Stomach (tissue), 9 donors: ENCODE results near the gene KCNQ5. TPM values are rescaled to one million over a fixed set of nuclear protein-coding genes. Genes with fewer than 3 reads are reported as not detected.

Source experiments
- DNase-seq, 2 donors: peaks; one replicate each; pipeline versions ENCODE4 v3.0.0 to v3.0.0-alpha.2; 2013 to 2019
- H3K27ac ChIP-seq, 5 donors: fragments of 200-600 bp in 4 of 5; sonication (generic) in 4 of 5; one replicate each; pipeline ENCODE4 v1.5.1; 2013 to 2019; ENCODE audit warnings: mild to moderate bottlenecking in 1 of 5, moderate library complexity in 1 of 5
- H3K27me3 ChIP-seq, 3 donors: fragments of 200-600 bp; sonication (generic); one replicate each; pipeline ENCODE4 v1.5.1; 2017 to 2019; ENCODE audit warnings: mixed run types in 1 of 3
- H3K36me3 ChIP-seq, 4 donors: fragments of 200-600 bp; sonication (generic); 1 replicate in 3 of 4; 2 replicates in 1 of 4; pipeline ENCODE4 v1.5.1; 2016 to 2019
- H3K4me1 ChIP-seq, 4 donors: fragments of 200-600 bp; sonication (generic); one replicate each; pipeline ENCODE4 v1.5.1; 2016 to 2019
- H3K4me3 ChIP-seq, 4 donors: fragments of 200-600 bp; sonication (generic) in 3 of 4; one replicate each; pipeline ENCODE4 v1.5.1; 2016 to 2019; ENCODE audit warnings: mild to moderate bottlenecking in 1 of 4
- H3K9me3 ChIP-seq, 4 donors: fragments of 200-600 bp; sonication (generic); one replicate each; pipeline ENCODE4 v1.5.1; 2016 to 2019
- CTCF ChIP-seq, 7 experiments: fragments of 450-650 bp in 4 of 7; fragments of 200-600 bp in 3 of 7; sonication (generic) in 3 of 7; IDR thresholded peaks; one replicate each; pipeline ENCODE4 v1.5.1; 2016 to 2019; ENCODE audit warnings: antibody characterized with exemption in 7 of 7, control low read depth in 2 of 7, mild to moderate bottlenecking in 1 of 7
- EP300 ChIP-seq: sonication (generic); formaldehyde crosslinking; IDR thresholded peaks from one replicate; pipeline ENCODE4 v1.6.1; 2017; ENCODE audit warnings: antibody characterized with exemption
- POLR2A ChIP-seq, 4 donors: fragments of 450-650 bp; IDR thresholded peaks; one replicate each; pipeline ENCODE4 v1.6.1; 2016; ENCODE audit warnings: antibody characterized with exemption in 4 of 4, control low read depth in 2 of 4, mild to moderate bottlenecking in 1 of 4, moderate library complexity in 1 of 4
- POLR2AphosphoS5 ChIP-seq, 3 donors: sonication (generic); formaldehyde crosslinking; IDR thresholded peaks; one replicate each; pipeline ENCODE4 v1.6.1; 2016; ENCODE audit warnings: antibody characterized with exemption in 3 of 3
- WGBS, 5 donors: extraction: QIAGEN DNeasy Blood & Tissue Kit in 3 of 5; methylation state at CpG; one replicate each; pipeline versions ENCODE4 v1.1.5 to v1.1.7; 2013 to 2018; 5-methylcytosine and 5-hydroxymethylcytosine counted together
- intact Hi-C: fragments of 100-400 bp; cut with DNase I; formaldehyde crosslinking; loops from one replicate; pipeline ENCODE4 v1.15.1; 2023; ENCODE audit warnings: low total_unique reads
- polyA plus RNA-seq, 3 donors: library from polyadenylated mRNA; stranded (reverse); fragments of 200-250 nt; gene quantifications; one replicate each; pipeline ENCODE4 v1.2.3, GENCODE V29; 2013
- total RNA-seq, 5 donors: library from RNA; depleted of rRNA; stranded (reverse); fragments of >200 nt; gene quantifications; one replicate each; pipeline versions ENCODE4 v1.1.0 to v1.2.3, GENCODE V29; 2014 to 2016
- donor health status: healthy with polysubstance abuse.
- donor health status: Bipolar disorder and iron deficiency.
- donor health status: healthy.

The KCNQ5 gene
- total and polyA plus RNA-seq, 8 donors = 0.12 to 2.8 (median 0.37) TPM; not detected in 2

GRCh38 chr6:72640615-72640930 lies 18.7 kb downstream of the KCNQ5 start:
- no peak overlapping the region for H3K27ac ChIP-seq
- H3K4me3 ChIP-seq = no peak overlapping the region
- H3K9me3 ChIP-seq = no peaks in the 10 kb centered on the region
- no peaks in the 10 kb centered on the region for H3K36me3 ChIP-seq
- no peaks in the 10 kb centered on the region for H3K4me1 ChIP-seq
- intact Hi-C loops = no loop called here
- DNase-seq = no peak
- no peak for TF ChIP-seq POLR2AphosphoS5 (IDR thresholded peaks at IDR 0.05)
- no peak for TF ChIP-seq POLR2A (IDR thresholded peaks at IDR 0.05)
- no peak for TF ChIP-seq CTCF (IDR thresholded peaks at IDR 0.05)
- no peak for TF ChIP-seq EP300
- H3K27me3 ChIP-seq = no peaks in the 10 kb centered on the region

- H3K4me3 ChIP-seq = no peak overlapping the region
- no peaks in the 10 kb centered on the region for H3K36me3 ChIP-seq
- H3K27me3 ChIP-seq = no peaks in the 10 kb centered on the region
- no peaks in the 10 kb centered on the region for H3K9me3 ChIP-seq
- no peak for DNase-seq
- H3K27ac ChIP-seq = no peak overlapping the region
- no peak for TF ChIP-seq EP300
- no peak for TF ChIP-seq POLR2AphosphoS5 (IDR thresholded peaks at IDR 0.05)
- TF ChIP-seq CTCF (IDR thresholded peaks at IDR 0.05) = no peak
- no peak for TF ChIP-seq POLR2A (IDR thresholded peaks at IDR 0.05)
- WGBS, 5 donors = 88 to 97% (median 93%) methylated on average over 1 of the region's 1 CpG
- no peaks in the 10 kb centered on the region for H3K4me1 ChIP-seq
- intact Hi-C loops = no loop called here
Measured at GRCh38 chr6:72642435-72642834, 20.6 kb downstream of the KCNQ5 start.

- H3K36me3 ChIP-seq = no peaks in the 10 kb centered on the region
- no peaks in the 10 kb centered on the region for H3K9me3 ChIP-seq
- 89 to 100% (median 97%) methylated on average over 1 of the region's 1 CpG for WGBS, 5 donors
- no peaks in the 10 kb centered on the region for H3K4me1 ChIP-seq
- H3K27me3 ChIP-seq = no peaks in the 10 kb centered on the region
- H3K4me3 ChIP-seq = no peak overlapping the region
- intact Hi-C loops = no loop called here
- H3K27ac ChIP-seq = no peak overlapping the region
- TF ChIP-seq POLR2AphosphoS5 (IDR thresholded peaks at IDR 0.05) (no peak), POLR2A (IDR thresholded peaks at IDR 0.05) (no peak), CTCF (IDR thresholded peaks at IDR 0.05) (no peak), EP300 (no peak)
- DNase-seq = no peak
Measured at GRCh38 chr6:72643214-72643613, 21.4 kb downstream of the KCNQ5 start.

GRCh38 chr6:72646604-72647485 lies 25.0 kb downstream of the KCNQ5 start:
- no peaks in the 10 kb centered on the region for H3K36me3 ChIP-seq
- no peak overlapping the region for H3K4me3 ChIP-seq
- H3K4me1 ChIP-seq = peaks cover 0 to 4% (median 2%) of the 10 kb centered on the region in 4 donors
- H3K27ac ChIP-seq = no peak overlapping the region
- TF ChIP-seq POLR2A (IDR thresholded peaks at IDR 0.05) (no peak), CTCF (IDR thresholded peaks at IDR 0.05) (no peak), EP300 (no peak), POLR2AphosphoS5 (IDR thresholded peaks at IDR 0.05) (no peak)
- H3K27me3 ChIP-seq = no peaks in the 10 kb centered on the region
- no peak for DNase-seq
- 79 to 87% (median 83%) methylated on average over 4 of the region's 4 CpGs for WGBS, 5 donors
- intact Hi-C loops = no loop called here
- no peaks in the 10 kb centered on the region for H3K9me3 ChIP-seq
